Activated T-cell treated with anti-CD3 and anti-CD28 coated beads for 1 hour (primary cell): ENCODE results near the gene OR1F1.

Experiments
- DNase-seq: peaks from one replicate; pipeline ENCODE4 v3.0.0-alpha.2; 2020; ENCODE audit warnings: low read depth

Gene OR1F1

DNA sequence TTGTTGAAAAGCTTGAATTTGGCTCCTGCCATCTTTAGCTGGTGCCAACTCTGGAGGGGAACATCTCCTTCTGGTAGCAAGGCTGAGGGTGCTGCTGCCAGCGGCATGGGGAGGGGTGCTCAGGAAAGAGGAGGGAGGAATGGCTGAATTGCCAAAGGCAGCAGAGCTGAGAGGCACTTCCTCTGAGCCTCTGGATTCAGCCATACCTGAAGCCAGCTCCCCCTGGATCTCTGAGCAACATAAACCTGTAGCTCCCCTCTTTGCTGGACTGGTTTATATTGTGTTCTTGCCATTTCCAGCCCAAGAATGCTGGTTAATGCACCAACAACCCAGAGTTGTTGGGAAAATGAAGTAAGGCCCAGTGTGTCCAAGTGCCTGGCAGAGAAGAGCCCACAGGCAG, 61.0 kb downstream of the OR1F1 start:
- DNase-seq: no peak

DNA sequence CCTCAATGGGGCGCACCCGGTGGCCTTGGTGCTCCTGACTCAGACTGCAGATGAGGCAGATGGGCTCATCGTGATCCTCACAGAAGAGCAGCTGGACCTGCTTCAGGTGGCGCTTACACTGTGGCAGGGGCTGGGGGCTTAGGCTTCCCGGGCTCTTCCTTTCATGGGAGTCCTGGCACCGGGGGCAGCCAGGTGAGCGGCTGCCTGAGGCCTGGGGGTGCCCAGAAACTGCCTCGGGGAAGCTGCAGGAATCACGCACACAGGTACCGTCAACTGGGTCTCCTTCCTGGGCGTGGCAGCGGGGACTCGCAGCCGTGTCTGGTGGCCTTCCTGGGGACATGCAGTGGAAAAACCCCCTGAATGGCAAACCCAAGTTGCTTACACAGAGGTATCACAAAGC, 61.4 kb downstream of the OR1F1 start:
- DNase-seq: no peak

DNA sequence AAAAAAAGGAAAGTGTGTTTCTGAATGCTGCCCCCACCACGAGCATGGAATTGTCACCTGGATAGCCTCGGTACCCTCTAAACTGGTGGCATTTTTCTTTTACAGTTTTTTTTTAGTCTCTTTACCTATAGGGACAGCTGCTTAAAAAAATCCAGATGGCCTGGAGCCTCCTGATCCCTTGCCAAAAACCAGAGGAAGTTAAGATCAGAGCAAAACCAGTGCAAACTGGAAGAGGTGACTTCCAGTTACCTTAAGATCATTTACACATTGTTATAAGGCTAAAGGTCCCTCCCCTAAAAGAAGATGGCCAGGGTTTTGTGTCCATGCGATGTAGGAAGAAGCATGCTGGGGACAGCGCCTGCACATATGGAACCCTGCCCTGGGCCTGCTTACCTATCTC, 65.0 kb downstream of the OR1F1 start:
- DNase-seq: no peak

DNA sequence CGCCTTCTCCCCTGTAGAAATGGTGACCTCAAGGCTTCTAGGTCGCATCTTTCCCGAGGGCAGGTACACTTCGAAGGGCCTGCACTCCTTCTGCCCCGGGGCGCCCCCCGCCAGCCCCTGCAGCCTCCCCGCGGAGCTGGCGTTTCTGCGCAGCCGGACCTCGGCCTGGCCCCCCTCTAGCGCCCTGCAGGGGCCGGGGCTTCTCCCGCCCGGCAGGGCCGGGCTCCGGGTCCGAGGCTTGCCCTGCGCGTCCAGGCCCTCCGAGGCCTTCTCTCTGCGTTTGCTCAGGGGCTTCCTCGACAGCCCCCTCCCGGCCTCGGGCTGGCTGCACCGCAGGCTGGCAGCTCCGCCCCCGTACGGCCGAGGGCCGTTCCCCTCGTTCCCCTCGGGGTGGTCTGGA, 66.3 kb downstream of the OR1F1 start:
- DNase-seq: no peak
